ENCODE measurements around the gene PFKP.

The PFKP gene

GRCh38 chr10:3071405-3072198, 4.3 kb downstream of the PFKP start:
- DNase-seq (ENCODE audit: low spot score), result peak; percentile 74

- DNase-seq (ENCODE audit: low spot score), result no peak
These were observed 5.5 kb downstream of the PFKP start for GRCh38 chr10:3072641-3073360.

- DNase-seq (ENCODE audit: low spot score), result no peak
These were observed 6.9 kb downstream of the PFKP start for GRCh38 chr10:3074145-3074665.

- DNase-seq (ENCODE audit: low spot score), result no peak
These were observed 7.7 kb downstream of the PFKP start for GRCh38 chr10:3074985-3075600.

GRCh38 chr10:3076138-3076537, 8.8 kb downstream of the PFKP start:
- DNase-seq (ENCODE audit: low spot score), result no peak

GRCh38 chr10:3077509-3077908, 10.2 kb downstream of the PFKP start:
- DNase-seq (ENCODE audit: low spot score), result no peak

GRCh38 chr10:3077940-3078630, 10.7 kb downstream of the PFKP start:
- no peak for DNase-seq (ENCODE audit: low spot score)

GRCh38 chr10:3081383-3081981, 14.1 kb downstream of the PFKP start:
- no peak for DNase-seq (ENCODE audit: low spot score)

GRCh38 chr10:3082290-3082689, 14.9 kb downstream of the PFKP start:
- no peak for DNase-seq (ENCODE audit: low spot score)

- no peak for DNase-seq (ENCODE audit: low spot score)
These were observed 18.6 kb downstream of the PFKP start for GRCh38 chr10:3085785-3086567.

GRCh38 chr10:3090388-3090787, 23.0 kb downstream of the PFKP start:
- no peak for DNase-seq (ENCODE audit: low spot score)

GRCh38 chr10:3090914-3091787, 23.8 kb downstream of the PFKP start:
- DNase-seq (ENCODE audit: low spot score), result peak; percentile 90

- DNase-seq (ENCODE audit: low spot score), result no peak
These were observed 24.6 kb downstream of the PFKP start for GRCh38 chr10:3091921-3092320.

- no peak for DNase-seq (ENCODE audit: low spot score)
These were observed 26.6 kb downstream of the PFKP start for GRCh38 chr10:3093996-3094395.

- DNase-seq (ENCODE audit: low spot score), result no peak
These were observed 27.3 kb downstream of the PFKP start for GRCh38 chr10:3094609-3095036.

GRCh38 chr10:3095373-3096139, 28.2 kb downstream of the PFKP start:
- DNase-seq (ENCODE audit: low spot score), result peak; percentile 93

GRCh38 chr10:3096149-3096548, 28.8 kb downstream of the PFKP start:
- DNase-seq (ENCODE audit: low spot score), result no peak

GRCh38 chr10:3097160-3097559, 29.8 kb downstream of the PFKP start:
- DNase-seq (ENCODE audit: low spot score), result no peak

- no peak for DNase-seq (ENCODE audit: low spot score)
These were observed 31.3 kb downstream of the PFKP start for GRCh38 chr10:3098689-3099088.

Data from activated CD4-positive, alpha-beta T cell treated with anti-CD3 and anti-CD28 coated beads, Interleukin-2, Interleukin-4, amounts not matched to agents 100 ng/mL and 50 ng/mL, durations not matched to agents 16 hours and 8 hours (primary cell).